HG03575 (cell line): ENCODE results near the gene SCAMP4.

Experiments
- ATAC-seq: cut with Tn5 transposase; IDR thresholded peaks from one replicate; pipeline ENCODE4 v1.9.1; 2021; ENCODE audit not compliant: unreplicated experiment, insufficient number of reproducible peaks, low FRiP score; ENCODE audit errors: extremely low read depth

The SCAMP4 gene

DNA sequence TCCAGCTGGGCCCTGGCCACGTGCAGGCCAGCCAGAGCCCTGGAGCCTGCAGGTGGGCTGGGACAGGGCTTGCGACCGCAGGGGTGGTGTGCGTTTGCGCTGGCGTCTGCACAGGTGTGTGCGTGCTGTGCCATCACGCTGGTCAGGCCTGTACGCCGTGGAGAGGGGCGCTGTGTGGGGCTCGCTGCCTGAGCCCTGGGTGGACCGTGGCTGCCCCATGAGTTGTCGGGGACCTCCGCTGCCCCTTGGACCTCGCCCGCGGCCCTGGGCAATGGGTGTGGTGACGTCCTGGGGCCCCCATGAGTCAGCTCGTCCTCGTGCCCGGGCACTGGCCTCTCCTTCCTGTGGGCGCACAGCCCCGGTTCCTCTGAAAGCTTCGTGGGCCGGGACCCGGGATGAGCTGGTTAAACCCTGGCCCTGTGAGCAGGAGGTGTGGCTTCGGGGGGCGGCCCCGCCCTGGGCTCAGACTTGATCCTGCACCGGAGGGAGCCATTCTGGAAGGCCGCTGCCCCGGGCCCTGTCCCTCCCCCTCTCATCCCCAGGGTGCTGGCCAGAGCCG, 42.5 kb downstream of the SCAMP4 start:
- ATAC-seq, result no peak

- no peak for ATAC-seq
Measured at GRCh38 chr19:1949304-1950101, 44.3 kb downstream of the SCAMP4 start.

- ATAC-seq, result no peak
Measured at GRCh38 chr19:1950640-1951039, 45.4 kb downstream of the SCAMP4 start.

GRCh38 chr19:1952635-1953034, 47.4 kb downstream of the SCAMP4 start:
- no peak for ATAC-seq

GRCh38 chr19:1953037-1953436, 47.8 kb downstream of the SCAMP4 start:
- no peak for ATAC-seq

GRCh38 chr19:1953441-1954094, 48.4 kb downstream of the SCAMP4 start:
- ATAC-seq, result no peak

DNA sequence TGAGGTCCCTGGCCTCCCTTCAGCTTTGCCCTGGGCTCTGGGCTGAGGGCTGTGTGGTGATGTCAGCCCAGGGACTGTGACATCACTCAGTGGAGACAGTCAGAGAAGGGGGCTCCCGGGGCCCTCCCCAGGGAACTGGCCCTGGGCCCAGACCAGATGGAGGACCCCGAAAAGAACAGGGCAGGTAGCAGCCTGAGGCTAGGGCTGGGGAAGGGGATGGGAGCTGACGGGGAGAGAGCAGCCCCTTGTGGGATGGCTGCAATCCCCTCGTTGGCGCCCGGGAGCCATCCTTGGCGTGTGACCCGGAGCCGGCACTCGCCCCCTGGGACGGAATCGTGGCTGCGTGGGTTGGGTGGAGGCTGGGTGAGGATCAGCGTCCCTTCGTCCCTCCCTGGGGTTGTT, 49.3 kb downstream of the SCAMP4 start:
- no peak for ATAC-seq

GRCh38 chr19:1955171-1956121, 50.2 kb downstream of the SCAMP4 start:
- ATAC-seq, result no peak

DNA sequence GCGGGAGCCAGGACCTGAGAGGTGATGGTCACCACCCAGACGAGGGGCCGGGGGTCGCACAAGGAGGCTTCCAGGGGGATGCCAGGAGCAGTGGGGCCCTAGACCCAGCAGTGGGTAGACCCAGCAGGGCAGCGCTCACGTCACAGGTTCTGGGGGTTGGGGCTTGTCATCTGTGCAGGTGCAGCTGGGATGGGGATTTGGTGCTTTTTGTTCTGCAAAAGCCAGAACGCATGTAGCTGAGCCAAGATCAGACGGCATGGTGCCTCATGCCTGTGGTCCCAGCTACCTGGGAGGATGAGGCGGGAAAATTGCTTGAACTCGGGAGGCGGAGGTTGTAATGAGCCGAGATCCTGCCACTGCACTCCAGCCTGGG, 50.9 kb downstream of the SCAMP4 start:
- ATAC-seq, result no peak

GRCh38 chr19:1956868-1957492, 51.8 kb downstream of the SCAMP4 start:
- no peak for ATAC-seq

DNA sequence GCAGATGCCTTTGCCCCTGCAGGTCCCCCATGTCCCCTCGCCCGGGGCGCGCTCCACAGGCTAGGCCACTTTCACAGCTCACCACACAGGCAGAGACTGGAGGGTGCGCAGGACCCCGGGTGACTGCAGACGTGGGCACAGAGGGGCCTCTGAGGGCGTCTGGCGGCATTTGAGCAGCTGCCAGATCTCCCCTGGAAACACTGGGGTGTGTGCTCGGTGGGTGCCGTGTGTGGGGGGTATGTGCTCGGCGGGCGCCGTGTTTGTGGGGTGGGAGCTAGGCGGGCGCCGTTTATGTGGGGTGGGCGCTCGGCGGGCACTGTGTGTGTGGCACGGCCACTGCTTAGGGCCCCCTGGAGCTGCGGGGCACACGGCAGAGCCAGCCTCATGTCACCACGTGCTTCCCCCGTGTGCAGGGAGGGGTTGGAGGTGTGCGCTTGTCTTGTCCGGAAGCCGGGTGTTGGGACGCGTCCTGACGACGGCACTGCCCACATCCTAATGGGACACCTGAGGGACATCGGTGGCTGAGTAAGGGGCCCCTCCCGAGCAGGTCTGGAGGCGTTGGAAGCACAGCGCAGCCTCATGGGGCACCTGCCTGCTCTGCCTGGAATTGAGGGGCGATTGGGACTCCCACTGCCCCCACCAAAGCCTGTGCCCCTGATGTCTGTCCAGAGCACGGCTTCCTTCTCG, 52.5 kb downstream of the SCAMP4 start:
- ATAC-seq, result no peak

- no peak for ATAC-seq
Measured at GRCh38 chr19:1959928-1960589, 54.9 kb downstream of the SCAMP4 start.

DNA sequence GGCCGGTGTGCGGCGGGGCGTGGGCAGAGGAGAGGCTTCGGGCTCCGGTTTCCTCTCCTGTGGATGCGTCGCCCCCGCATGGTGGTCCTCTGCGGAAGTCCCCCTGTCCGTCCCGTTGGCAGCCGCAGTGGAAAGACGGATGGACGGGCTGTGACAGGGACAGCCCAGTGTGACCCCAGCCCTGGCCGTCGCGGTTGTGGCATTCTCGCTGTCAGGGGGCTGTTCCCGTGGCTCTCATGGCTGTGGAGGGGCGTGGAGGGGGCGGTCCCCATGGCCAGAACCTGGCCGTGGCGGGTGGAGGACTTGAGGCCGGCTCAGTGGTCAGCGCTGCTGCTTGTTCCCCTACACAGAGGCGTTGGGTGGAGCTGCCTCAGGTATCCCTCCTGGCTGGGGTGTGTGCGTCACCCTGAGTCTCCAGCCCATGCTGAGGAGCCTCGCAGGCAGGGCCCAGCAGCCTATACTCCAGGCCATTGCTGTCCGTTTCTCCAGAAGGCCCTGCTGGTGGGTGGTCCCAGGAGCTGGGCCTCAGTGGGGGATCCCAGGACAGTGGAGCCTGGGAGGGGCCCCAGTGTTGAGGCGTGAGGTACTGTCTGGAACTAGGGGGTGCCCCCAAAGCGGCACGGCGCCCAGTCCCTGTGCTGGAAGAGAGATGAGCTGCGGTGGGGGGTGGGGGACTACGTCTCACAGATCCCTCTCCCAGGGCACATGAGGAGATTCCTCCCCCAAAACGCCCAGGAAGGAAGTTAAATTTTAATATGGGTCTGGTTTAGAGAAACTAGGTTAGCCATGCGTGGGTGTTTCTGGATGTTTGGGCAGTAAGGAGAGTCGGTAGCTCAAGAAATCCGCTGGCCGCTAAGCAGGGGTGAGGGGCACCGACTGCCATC, 56.0 kb downstream of the SCAMP4 start:
- no peak for ATAC-seq

GRCh38 chr19:1962674-1963073, 57.5 kb downstream of the SCAMP4 start:
- ATAC-seq, result no peak

DNA sequence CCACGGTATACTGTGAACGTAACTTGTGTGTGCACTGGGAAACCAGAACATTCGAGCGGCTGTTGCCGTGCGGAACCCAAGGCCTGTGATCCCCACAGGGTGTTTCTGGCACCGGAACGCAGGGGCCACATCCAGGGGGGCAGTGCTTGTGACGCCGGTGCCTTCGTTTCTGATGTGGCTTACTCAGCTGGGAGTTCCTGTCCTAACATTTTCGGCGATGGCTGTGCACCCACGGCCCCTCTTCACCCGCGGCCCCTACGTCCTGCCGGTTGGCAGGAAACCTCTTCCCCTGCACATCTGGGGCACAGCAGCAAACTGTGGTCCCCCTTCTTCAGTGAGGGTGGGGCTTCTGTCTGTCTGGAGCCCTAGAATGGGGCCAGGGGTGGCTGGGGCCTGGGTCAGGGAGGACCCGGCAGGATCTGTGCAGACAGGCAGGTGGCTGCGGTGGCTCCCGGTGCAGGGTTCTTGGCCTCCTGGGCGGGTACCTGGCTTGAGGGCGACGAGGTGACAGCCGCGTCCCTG, 61.9 kb downstream of the SCAMP4 start:
- no peak for ATAC-seq

DNA sequence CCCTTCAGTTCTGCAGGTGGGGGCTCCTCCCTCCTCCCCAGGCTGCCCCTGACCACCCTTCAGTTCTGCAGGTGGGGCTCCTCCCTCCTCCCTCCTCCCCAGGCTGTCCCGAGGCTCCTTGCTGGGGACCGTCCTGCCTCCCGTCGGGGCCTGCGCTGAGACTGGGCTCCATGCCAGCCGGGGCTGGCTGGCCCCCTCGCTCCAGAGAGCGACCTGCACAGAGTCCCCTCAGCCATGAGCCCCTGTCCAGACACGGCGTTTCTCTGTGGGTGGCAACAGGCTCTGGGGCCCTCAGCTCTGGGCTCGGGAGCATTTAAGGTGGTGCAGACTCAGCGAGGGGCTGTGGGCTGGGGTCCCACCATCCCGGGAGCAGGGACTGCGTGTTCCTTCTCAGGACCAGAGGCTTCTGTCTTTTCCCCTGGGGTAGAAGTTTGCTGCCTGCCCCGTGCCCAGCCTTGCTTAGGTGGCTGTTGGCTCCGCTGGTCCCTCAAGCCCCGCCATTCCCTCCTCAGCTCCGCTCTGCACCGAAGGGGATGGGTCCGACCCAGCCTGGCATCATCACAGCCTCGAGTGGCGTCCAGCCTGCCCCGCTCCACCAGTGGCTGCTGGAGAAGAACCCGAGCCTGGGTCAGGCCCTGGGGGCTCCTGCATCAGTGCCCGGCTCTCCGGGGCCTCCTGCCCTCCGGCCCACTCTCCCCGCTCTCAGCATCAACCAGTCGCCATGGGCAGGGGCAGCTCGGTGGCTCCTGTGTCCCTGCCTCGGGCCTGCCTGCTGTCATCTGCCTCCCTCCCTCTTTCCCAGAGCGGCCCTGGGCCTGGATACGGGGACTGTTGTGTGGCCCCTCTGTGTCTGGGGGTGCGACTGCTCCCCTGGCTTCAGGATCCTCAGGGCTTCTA, 63.3 kb downstream of the SCAMP4 start:
- ATAC-seq, result no peak
